DOHH2 (cell line): ENCODE results near the gene MMP24OS.

ENCODE experiments used
- H3F3A ChIP-seq: fragments of 200-600 bp; sonication (generic), shearing (Covaris generic); 2 replicates; pipeline ENCODE4 v1.6.0; 2016; ENCODE audit warnings: antibody characterized with exemption, mild to moderate bottlenecking; ENCODE audit not compliant: control insufficient read depth, insufficient read depth
- H3K27ac ChIP-seq: fragments of 200-600 bp; sonication (generic); 2 replicates; pipeline ENCODE4 v1.5.1; 2014; ENCODE audit warnings: low read depth, mild to moderate bottlenecking, low read length, moderate library complexity
- H3K27me3 ChIP-seq: fragments of 200-600 bp; sonication (generic); 2 replicates; pipeline ENCODE4 v1.6.1; 2014; ENCODE audit warnings: mild to moderate bottlenecking, low read length, mixed read lengths; ENCODE audit not compliant: control insufficient read depth
- H3K36me3 ChIP-seq: fragments of 200-600 bp; sonication (generic); 2 replicates; pipeline ENCODE4 v1.6.1; 2014; ENCODE audit warnings: mild to moderate bottlenecking, low read length, moderate library complexity, mixed read lengths; ENCODE audit not compliant: control insufficient read depth
- H3K4me1 ChIP-seq: fragments of 200-600 bp; sonication (generic); 2 replicates; pipeline ENCODE4 v1.6.1; 2014; ENCODE audit warnings: mild to moderate bottlenecking, low read length, mixed read lengths; ENCODE audit not compliant: control insufficient read depth
- H3K4me2 ChIP-seq: fragments of 200-600 bp; sonication (generic); 2 replicates; pipeline ENCODE4 v1.6.0; 2014; ENCODE audit warnings: mild to moderate bottlenecking, low read length, moderate library complexity
- H3K4me3 ChIP-seq: fragments of 200-600 bp; sonication (generic); 2 replicates; pipeline ENCODE4 v1.5.1; 2014; ENCODE audit warnings: mild to moderate bottlenecking, low read length, mixed read lengths
- H3K79me2 ChIP-seq: fragments of 200-600 bp; sonication (generic); 2 replicates; pipeline ENCODE4 v1.6.1; 2014; ENCODE audit warnings: mild to moderate bottlenecking, low read length, mixed read lengths; ENCODE audit not compliant: control insufficient read depth
- H3K9me2 ChIP-seq: fragments of 200-600 bp; sonication (generic); replicated peaks from 2 replicates; pipeline ENCODE4 v1.6.1; 2014; ENCODE audit warnings: mild to moderate bottlenecking, low read length, mixed read lengths; ENCODE audit not compliant: control insufficient read depth
- H3K9me3 ChIP-seq: fragments of 200-600 bp; sonication (generic); 2 replicates; pipeline ENCODE4 v1.6.1; 2014; ENCODE audit warnings: antibody characterized with exemption, low read length, mixed read lengths; ENCODE audit not compliant: control insufficient read depth, insufficient read depth
- H4K20me1 ChIP-seq: fragments of 200-600 bp; sonication (generic); 2 replicates; pipeline ENCODE4 v1.6.0; 2014; ENCODE audit warnings: low read depth, mild to moderate bottlenecking, antibody characterized with exemption, low read length, moderate library complexity; ENCODE audit not compliant: control insufficient read depth, insufficient read depth
- EZH2phosphoT487 ChIP-seq: fragments of 200-600 bp; sonication (generic); IDR thresholded peaks from 2 replicates; pipeline ENCODE4 v1.6.1; 2017; ENCODE audit warnings: borderline replicate concordance, mild to moderate bottlenecking, antibody characterized with exemption, low read length, moderate library complexity, mixed read lengths
- TF ChIP-seq, protein P1 (sequence below): fragments of 200-600 bp; sonication (generic); IDR thresholded peaks from one replicate; pipeline ENCODE4 v1.5.1; 2014; ENCODE audit warnings: antibody characterized with exemption, mild to moderate bottlenecking, low read depth, low read length; ENCODE audit not compliant: poor library complexity, severe bottlenecking

Gene MMP24OS

DNA sequence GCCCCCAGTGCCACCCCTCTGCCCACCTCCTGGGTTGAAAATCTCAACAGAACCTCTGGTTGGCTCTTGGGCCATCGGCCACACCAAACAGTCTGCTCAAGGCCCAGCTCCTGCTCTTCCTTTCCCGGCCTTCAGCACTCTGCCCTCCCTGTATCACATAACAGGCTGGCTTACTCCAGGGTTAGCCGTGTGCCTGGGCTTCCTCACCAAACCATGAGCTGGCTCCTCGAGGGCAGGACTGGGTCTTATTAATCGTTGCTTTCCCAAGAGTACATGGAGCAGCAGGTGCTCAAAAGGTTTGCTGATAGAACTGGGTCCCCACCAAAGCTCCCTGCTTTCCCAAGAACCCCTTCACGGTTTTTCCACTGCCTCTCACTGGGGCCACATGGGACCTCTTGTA lies 27.0 kb upstream of the MMP24OS start:
- no peak for TF ChIP-seq EZH2phosphoT487
- TF ChIP-seq, protein P1, sequence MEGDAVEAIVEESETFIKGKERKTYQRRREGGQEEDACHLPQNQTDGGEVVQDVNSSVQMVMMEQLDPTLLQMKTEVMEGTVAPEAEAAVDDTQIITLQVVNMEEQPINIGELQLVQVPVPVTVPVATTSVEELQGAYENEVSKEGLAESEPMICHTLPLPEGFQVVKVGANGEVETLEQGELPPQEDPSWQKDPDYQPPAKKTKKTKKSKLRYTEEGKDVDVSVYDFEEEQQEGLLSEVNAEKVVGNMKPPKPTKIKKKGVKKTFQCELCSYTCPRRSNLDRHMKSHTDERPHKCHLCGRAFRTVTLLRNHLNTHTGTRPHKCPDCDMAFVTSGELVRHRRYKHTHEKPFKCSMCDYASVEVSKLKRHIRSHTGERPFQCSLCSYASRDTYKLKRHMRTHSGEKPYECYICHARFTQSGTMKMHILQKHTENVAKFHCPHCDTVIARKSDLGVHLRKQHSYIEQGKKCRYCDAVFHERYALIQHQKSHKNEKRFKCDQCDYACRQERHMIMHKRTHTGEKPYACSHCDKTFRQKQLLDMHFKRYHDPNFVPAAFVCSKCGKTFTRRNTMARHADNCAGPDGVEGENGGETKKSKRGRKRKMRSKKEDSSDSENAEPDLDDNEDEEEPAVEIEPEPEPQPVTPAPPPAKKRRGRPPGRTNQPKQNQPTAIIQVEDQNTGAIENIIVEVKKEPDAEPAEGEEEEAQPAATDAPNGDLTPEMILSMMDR: no peak
- Histone ChIP-seq H3F3A (no peaks in the 10 kb centered on the region), H3K27me3 (no peaks in the 10 kb centered on the region), H3K4me1 (peaks cover 7% of the 10 kb centered on the region; the same call in 1 of the 2 replicates), H3K4me3 (no peak overlapping the region), H3K9me2 (no peaks in the 10 kb centered on the region), H4K20me1 (no peaks in the 10 kb centered on the region), H3K27ac (no peak overlapping the region), H3K4me2 (no peak overlapping the region), H3K9me3 (no peaks in the 10 kb centered on the region), H3K79me2 (no peaks in the 10 kb centered on the region), H3K36me3 (peaks cover 4% of the 10 kb centered on the region; the same call in 1 of the 2 replicates)

DNA sequence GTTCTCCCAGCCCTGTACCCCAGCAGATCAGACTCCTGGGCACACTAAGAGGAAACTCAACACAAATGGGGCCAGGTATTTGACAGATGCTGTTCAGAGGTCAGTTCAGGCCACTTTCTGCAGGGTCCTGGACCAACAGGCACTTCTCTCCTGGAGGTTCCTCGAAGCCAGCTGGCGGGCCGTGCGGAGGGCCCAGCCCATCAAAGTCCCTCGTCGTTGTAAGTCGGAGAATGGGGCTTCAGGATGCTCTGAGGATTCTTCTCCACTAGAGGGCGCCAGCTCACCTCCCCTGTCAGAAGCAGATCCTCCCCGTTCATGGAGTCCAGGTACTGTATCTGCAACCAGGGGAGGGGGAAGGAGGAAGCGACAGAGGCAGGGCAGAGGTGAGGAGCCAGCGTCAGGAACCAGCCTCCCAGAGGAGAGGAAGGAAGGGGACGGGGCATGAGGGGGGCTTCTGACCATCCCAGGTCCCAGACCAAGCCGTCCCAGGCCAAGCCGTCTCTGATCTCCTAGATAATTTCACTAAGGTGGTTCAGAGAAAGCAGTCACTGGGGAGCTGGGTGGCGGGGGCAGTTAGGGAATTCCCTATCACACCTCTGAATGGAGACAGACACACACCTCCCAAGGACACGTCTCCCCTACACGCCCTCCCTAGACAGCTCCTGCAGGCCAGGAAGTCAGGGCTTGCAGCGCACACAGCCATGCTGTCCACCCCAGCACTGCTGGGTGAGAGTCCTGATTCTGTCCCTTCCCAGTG lies 26.0 kb upstream of the MMP24OS start:
- Histone ChIP-seq H3K27me3 (no peaks in the 10 kb centered on the region), H3K4me1 (peaks cover 7% of the 10 kb centered on the region; the same call in 1 of the 2 replicates), H3K9me3 (no peaks in the 10 kb centered on the region), H3K79me2 (no peaks in the 10 kb centered on the region), H3K9me2 (no peaks in the 10 kb centered on the region), H3K27ac (no peak overlapping the region), H3F3A (no peaks in the 10 kb centered on the region), H3K4me3 (no peak overlapping the region), H3K4me2 (no peak overlapping the region), H4K20me1 (no peaks in the 10 kb centered on the region), H3K36me3 (peaks cover 4% of the 10 kb centered on the region; the same call in 1 of the 2 replicates)
- no peak for TF ChIP-seq EZH2phosphoT487
- TF ChIP-seq, protein P1: peak; percentile 97

DNA sequence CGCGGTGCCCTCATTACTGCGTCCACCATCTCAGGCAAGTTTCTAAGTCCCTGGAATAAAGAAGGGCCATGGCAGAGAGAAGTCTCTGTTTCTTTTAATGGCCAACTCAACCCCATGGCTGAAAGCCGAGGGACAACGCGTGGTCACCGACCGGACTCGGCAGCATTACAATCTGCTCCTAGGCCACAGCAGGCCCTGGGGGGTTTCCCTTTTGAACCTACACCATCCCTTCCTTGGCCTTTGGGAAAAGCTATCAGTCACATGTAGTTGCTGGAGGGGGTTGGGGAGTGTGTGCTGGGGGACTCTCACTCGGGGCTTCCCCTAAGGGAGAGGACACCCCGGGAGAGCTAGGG lies 25.4 kb upstream of the MMP24OS start:
- Histone ChIP-seq H3K4me2 (no peak overlapping the region), H3K9me2 (no peaks in the 10 kb centered on the region), H3K27me3 (no peaks in the 10 kb centered on the region), H4K20me1 (no peaks in the 10 kb centered on the region), H3K27ac (no peak overlapping the region), H3K79me2 (no peaks in the 10 kb centered on the region), H3K9me3 (no peaks in the 10 kb centered on the region), H3K4me1 (peaks cover 7% of the 10 kb centered on the region; the same call in 1 of the 2 replicates), H3K36me3 (peaks cover 4% of the 10 kb centered on the region; the same call in 1 of the 2 replicates), H3F3A (no peaks in the 10 kb centered on the region), H3K4me3 (no peak overlapping the region)
- TF ChIP-seq EZH2phosphoT487: no peak
- TF ChIP-seq, protein P1: no peak
